ENCODE results near the gene RAB1B. TPM values are rescaled to one million over a fixed set of nuclear protein-coding genes. Genes with fewer than 3 reads are reported as not detected.

Gene RAB1B
- total RNA-seq, 1 donor from 2014 or later, result 102 TPM

GRCh38 chr11:66281776-66282467 lies 13.5 kb downstream of the RAB1B start:
- no peak overlapping the region for H3K4me3 Mint-ChIP-seq (ENCODE audit: low read depth)
- H3K4me1 Mint-ChIP-seq (ENCODE audit: low read depth), result peaks cover 13% of the 10 kb centered on the region
- DNase-seq (ENCODE audit: low spot score, unreplicated experiment), result no peak
- TF ChIP-seq, protein P1, sequence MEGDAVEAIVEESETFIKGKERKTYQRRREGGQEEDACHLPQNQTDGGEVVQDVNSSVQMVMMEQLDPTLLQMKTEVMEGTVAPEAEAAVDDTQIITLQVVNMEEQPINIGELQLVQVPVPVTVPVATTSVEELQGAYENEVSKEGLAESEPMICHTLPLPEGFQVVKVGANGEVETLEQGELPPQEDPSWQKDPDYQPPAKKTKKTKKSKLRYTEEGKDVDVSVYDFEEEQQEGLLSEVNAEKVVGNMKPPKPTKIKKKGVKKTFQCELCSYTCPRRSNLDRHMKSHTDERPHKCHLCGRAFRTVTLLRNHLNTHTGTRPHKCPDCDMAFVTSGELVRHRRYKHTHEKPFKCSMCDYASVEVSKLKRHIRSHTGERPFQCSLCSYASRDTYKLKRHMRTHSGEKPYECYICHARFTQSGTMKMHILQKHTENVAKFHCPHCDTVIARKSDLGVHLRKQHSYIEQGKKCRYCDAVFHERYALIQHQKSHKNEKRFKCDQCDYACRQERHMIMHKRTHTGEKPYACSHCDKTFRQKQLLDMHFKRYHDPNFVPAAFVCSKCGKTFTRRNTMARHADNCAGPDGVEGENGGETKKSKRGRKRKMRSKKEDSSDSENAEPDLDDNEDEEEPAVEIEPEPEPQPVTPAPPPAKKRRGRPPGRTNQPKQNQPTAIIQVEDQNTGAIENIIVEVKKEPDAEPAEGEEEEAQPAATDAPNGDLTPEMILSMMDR (IDR thresholded peaks at IDR 0.05; ENCODE audit: unreplicated experiment), result no peak
- H3K27me3 Mint-ChIP-seq, result peaks cover 7% of the 10 kb centered on the region
- no peak overlapping the region for H3K27ac Mint-ChIP-seq
- peaks cover 1% of the 10 kb centered on the region for H3K36me3 Mint-ChIP-seq (ENCODE audit: insufficient read depth)
- H3K9me3 Mint-ChIP-seq (ENCODE audit: low read depth), result no peaks in the 10 kb centered on the region

DNA sequence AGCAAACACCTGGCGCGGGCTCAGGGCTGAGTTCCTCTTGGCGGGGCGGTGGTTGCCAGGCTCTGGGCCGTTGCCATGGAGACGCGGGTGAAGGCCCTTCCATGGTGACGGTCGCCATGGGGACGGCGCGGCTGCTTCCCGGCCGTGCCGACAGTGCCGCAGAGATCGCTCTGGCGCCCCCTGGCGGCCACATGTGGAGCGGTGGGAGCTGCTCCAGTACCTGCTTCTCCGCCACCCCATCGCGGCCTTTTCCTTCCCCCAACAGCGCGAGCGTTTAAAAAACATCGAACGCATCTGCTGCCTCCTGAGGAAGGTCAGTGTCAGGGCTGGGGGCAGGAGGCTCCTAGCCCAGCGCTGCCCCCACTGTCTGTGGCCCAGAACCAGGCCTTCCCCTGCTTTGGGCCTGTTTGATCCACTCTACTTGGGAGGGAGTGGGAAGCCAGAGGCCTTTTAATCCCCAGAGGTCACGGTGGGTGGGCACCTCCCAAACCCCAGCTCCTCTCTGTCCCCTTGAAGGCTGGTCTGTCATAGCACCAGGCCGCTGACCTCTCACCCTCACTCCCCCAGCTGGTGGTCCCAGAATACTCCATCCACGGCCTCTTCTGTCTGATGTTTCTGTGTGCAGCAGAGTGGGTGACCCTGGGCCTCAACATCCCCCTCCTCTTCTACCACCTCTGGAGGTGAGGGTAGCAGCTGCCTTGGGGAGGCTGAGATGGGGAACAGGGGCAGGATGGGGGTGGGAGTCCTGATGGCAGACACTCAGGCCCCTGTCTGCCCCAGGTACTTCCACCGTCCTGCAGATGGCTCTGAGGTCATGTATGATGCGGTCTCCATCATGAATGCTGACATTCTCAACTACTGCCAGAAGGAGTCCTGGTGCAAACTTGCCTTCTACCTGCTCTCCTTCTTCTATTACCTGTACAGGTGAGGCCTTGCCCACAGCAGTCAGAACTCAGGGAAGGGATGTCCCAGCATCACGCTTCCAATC lies 14.3 kb downstream of the RAB1B start:
- DNase-seq (ENCODE audit: low spot score, unreplicated experiment), result peak; percentile 98
- H3K9me3 Mint-ChIP-seq (ENCODE audit: low read depth), result no peaks in the 10 kb centered on the region
- TF ChIP-seq, protein P1 (IDR thresholded peaks at IDR 0.05; ENCODE audit: unreplicated experiment), result peak; percentile 98
- H3K36me3 Mint-ChIP-seq (ENCODE audit: insufficient read depth), result no peaks in the 10 kb centered on the region
- peaks cover 7% of the 10 kb centered on the region for H3K27me3 Mint-ChIP-seq
- peak overlapping the region; percentile 56 for H3K27ac Mint-ChIP-seq
- peaks cover 16% of the 10 kb centered on the region for H3K4me1 Mint-ChIP-seq (ENCODE audit: low read depth)
- no peak overlapping the region for H3K4me3 Mint-ChIP-seq (ENCODE audit: low read depth)

DNA sequence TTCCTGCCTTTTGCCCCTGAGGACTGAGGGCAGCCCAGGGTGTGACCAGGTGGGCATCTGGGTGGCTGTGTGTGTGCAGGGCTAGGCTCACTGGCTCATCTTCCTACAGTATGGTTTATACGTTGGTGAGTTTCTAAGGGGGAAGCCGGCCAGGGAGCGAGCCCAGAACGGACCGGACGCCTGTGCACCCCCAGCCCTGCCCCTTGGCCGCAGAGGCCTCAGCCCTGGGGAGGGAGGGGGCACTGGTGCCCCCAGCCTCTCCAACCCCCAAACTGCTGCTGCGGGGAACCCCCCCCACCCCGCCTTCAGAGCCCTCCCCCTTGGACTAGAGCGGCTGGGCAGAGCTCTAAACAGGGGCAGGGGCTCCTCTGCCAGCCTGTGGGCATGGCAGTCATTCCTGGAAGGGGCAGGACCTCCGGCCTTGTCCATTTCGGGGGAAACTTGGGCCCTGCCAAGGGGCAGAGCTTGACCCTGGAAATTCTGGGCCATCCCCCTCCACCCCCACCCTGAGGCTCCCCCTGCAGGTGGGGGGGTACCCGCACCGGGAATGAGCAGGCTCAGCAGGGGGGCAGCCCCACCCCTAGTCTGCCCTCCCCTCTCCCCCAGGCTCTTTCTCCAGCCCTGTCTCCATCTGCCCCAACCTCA lies 15.1 kb downstream of the RAB1B start:
- Mint-ChIP-seq H3K4me1 (ENCODE audit: low read depth) (peaks cover 18% of the 10 kb centered on the region), H3K9me3 (ENCODE audit: low read depth) (no peaks in the 10 kb centered on the region), H3K27me3 (peaks cover 7% of the 10 kb centered on the region), H3K4me3 (ENCODE audit: low read depth) (no peak overlapping the region), H3K27ac (peak overlapping the region; percentile 56), H3K36me3 (ENCODE audit: insufficient read depth) (no peaks in the 10 kb centered on the region)
- no peak for DNase-seq (ENCODE audit: low spot score, unreplicated experiment)
- TF ChIP-seq, protein P1 (IDR thresholded peaks at IDR 0.05; ENCODE audit: unreplicated experiment), result no peak

- Mint-ChIP-seq H3K4me3 (ENCODE audit: low read depth) (no peak overlapping the region), H3K4me1 (ENCODE audit: low read depth) (peaks cover 19% of the 10 kb centered on the region), H3K36me3 (ENCODE audit: insufficient read depth) (no peaks in the 10 kb centered on the region), H3K27me3 (peaks cover 5% of the 10 kb centered on the region), H3K9me3 (ENCODE audit: low read depth) (no peaks in the 10 kb centered on the region), H3K27ac (no peak overlapping the region)
- TF ChIP-seq, protein P1 (IDR thresholded peaks at IDR 0.05; ENCODE audit: unreplicated experiment), result no peak
- DNase-seq (ENCODE audit: low spot score, unreplicated experiment), result no peak
These were observed 16.2 kb downstream of the RAB1B start for GRCh38 chr11:66284526-66285078.

Data from progenitor cell of endocrine pancreas (in vitro differentiated cells).